GM19035 (cell line): ENCODE results near the gene RAB32.
A peak's percentile ranks its signal among the peaks of the same experiment; 100 is the strongest.
"Not testable (repeated sequence)": the region's sequence is repeated elsewhere in the genome, so short reads cannot be mapped to it uniquely, and the experiment has no call there.

ENCODE experiments used
- ATAC-seq: cut with Tn5 transposase; IDR thresholded peaks from one replicate; pipeline ENCODE4 v1.9.1; 2021; ENCODE audit not compliant: unreplicated experiment

Gene RAB32

GRCh38 chr6:146543211-146543939, at the start of gene RAB32:
RAB32 (plus strand) TSS chr6:146543833; CDS start chr6:146543872, 39 bp downstream.
- peak; percentile 66 for ATAC-seq

- ATAC-seq = no peak
Measured at GRCh38 chr6:146498309-146498708, 45.3 kb upstream of the RAB32 start.

DNA sequence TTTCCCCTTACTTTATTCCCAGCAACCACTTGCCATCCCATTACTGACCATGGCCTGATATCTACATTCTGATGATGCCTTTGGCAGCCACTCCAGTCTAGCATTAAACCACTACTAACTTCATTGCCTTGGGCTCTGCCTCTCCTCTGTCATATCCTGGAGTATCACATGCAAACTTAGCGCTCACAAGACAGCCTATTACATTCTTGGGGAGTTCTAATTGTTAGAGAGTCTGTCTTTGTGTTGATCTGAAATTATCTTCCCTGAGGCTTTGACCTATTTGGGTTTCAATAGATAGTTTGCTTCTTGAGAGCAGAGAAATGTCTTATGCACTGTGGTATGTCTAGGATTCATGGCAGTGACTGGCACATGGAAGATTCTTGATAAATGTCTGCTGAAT, 40.5 kb upstream of the RAB32 start:
- no peak for ATAC-seq

DNA sequence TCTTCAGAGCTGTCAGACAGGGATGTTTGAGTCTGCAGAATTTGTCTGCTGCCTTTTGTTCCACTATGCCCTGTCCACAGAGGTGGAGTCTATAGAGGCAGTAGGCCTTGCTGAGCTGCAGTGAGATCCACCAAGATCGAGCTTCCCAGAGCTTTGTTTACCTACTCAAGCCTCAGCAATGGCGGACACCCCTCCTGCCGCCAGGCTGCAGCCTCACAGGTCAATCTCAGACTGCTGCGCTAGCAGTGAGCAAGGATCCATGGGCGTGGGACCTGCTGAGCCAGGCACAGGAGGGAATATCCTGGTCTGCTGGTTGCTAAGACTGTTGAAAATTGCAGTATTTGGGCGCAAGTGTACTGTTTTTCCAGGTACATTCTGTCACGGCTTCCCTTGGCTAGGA, 28.4 kb upstream of the RAB32 start:
- no peak for ATAC-seq

DNA sequence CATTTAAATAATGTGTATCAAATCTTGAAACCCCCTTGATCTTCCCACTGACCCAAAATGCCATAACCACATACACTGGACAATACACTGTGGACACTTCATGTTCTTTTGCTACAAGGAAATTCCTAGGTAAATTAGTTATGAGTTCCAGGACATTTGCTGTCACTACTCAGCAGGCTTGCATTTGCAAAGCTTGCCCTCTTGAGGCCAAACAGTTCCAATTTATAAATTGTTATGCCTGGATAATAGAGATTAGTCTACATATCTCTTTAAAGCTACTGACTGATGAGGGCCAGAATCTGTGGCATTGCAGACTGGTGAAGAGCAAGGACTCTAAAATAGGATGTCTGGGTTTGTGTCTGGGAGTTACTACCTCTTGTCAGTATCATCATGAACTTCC, 17.4 kb upstream of the RAB32 start:
- ATAC-seq = no peak

DNA sequence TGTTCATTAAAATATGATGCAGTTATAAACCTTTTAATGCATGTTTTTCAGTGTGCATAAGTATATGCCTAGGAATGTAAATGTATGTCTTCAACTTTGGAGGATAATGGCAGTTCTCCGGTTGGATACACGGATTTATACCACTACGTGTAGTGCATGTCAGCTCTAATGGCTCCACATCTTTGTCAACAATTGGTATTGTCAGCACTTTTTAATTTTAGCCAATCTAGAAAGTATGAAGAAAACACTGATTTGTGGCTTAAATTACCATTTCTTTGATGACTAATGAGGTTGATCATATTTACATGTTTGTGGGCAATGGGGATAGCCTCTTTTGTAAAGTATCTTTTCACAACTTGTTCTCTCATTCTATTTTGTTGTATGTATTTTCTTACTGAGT, 10.9 kb upstream of the RAB32 start:
- ATAC-seq = no peak

GRCh38 chr6:146542881-146543210, 787 bp upstream of the RAB32 start:
- ATAC-seq = no peak

DNA sequence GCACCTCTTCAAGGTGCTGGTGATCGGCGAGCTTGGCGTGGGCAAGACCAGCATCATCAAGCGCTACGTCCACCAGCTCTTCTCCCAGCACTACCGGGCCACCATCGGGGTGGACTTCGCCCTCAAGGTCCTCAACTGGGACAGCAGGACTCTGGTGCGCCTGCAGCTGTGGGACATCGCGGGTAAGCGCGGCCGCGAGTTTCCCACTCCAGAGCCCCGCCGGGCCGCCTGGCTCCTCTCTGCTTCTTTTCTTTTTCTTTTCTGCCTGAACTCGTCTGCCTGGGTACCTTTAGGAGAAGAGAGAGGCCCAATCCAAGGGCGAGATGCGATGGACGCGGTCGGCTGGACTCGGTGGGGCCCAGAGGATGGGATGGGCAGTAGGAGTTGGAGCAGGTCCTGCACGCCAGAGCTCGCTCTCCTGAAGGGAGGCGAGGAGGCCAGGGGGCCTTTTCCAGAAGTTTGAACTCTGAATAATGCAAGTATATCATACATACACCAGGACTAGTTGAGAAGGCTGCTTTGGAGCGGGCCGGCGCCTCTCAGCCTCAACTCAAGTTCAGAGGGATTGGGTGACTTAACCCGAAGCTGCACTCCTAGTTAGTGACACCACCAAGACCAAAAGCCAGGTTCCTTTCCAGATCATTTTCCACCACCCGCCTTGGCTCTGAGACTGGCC, 445 bp downstream of the RAB32 start:
- ATAC-seq = peak; percentile 20

DNA sequence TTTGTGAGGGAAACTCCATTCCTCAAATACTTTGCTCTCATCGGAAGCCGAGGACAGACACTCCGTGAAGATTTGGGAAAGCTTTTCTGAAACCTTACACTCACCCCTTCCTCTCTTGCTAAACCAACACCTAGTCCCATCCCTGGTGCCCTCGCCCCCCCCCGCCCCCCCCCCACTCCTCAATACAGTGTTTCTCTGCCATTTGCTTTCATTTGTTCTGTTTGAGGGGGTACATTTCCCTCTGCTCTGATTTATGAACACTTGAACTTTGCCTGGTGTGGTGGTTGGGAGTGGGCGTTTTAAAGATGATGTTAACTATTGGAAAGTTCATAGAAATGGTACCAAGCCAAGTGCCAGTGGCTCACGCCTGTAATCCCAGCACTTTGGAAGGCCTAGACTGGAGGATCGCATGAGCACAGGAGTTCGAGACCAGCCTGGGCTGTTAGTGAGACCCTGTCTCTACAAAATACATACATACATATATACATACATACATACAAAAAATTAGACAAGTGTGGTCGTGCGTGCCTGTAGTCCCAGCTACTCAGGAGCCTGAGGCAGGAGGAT, 1.1 kb downstream of the RAB32 start:
- ATAC-seq = no peak

DNA sequence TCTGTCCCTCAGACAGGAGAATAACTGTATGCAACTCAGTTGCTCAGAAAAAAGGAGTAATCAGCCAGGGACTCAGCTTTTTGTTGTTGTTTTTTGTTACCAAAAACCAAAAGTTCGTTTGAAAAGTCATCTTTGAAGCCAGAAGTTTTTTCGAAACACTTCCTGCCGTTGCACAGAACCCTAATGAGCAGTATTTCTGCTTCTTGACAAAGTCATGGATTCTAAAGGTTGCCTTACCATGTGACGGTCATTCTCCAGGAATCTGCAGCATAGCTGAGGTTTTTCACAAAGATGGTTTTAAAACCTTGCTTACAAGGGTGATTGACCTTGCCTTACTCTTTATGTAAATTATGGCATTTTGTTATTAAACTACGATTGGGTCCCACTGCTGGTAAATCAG, 1.9 kb downstream of the RAB32 start:
- ATAC-seq = no peak

DNA sequence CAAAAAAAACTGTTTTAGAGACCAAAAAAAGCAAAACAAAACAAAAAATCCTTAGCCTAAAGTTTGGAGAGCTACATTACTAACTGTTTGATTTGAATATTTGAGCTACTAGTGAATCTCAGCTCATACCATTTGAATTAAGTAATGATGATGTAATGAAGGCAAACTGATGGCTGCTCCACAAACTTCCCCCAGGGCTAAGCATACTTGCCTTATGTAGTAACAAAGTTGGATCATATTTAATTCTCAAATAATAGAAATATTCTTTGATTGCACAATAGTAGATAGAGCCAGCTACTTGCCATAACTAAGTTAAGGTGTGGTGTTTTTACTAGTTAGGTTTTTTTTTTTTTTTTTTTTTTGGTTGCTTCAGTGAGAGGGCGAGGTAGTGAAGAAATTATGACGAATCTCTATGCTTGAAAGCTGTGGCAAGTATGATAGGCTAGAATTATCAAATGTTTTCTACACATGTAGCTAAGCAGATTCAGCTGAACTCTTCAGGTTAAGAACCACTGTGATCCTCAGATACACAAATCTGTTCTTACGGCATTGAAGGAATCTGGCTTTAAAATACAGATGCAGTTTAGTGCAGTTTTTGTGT, 2.9 kb downstream of the RAB32 start:
- ATAC-seq = no peak

GRCh38 chr6:146547889-146548288, 4.3 kb downstream of the RAB32 start:
- ATAC-seq = no peak

DNA sequence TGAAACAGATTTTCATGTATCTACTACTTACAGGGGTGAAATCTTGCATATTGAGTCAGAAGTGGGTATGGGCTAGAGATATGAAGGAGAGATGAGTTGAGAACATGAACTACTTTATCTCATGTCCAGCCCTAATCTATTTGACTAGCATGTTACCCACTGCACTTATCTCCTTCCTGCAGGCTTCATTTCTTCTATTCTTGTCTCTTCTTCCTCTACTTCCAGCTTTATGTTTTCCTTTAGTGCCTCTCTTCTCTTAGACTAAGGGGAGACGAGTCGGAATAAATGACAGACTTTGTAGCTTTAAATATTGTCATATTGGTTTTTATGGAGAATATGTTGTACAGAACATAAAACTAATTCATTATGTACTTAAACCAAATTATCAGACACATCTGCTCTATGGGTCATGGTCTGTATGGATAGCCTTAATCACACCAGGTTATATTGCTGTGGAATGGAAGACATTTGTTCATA, 5.3 kb downstream of the RAB32 start:
- ATAC-seq = no peak

- ATAC-seq = no peak
Measured at GRCh38 chr6:146550911-146551310, 7.3 kb downstream of the RAB32 start.

GRCh38 chr6:146551545-146551944, 7.9 kb downstream of the RAB32 start:
- ATAC-seq = no peak

DNA sequence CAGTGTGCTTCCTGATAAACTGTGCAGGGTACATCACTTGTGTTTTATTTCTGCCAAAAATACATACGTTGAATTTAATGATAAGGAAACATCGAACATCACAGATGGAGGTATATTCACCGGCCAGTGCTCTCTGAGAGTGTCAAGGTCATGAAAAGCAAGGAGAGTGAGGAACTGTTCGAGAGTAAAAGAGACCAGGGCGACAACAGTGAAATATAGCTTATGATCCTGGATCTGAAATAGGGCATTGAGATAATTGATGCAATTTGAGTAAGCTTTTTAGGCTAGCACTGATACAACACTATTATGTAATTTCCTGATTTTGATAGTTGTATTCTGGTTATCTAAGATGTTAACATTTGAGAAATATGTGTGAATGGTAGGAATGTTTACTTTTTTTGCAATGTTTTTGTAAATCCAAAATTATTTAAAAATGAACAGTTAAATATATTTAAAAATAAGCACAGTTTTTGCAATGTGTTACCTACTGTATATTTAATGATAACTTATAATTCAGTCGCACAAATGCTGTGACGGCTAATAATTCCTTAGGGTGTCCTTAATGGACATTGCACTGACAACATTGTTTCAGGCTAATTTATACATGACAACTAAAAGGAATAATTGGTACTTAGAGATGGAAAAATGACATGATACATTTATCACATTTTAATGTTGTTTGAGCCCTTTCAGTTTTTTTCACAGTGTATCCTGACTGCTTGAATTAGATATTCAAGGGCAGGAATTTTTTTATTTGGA, 9.9 kb downstream of the RAB32 start:
- no peak for ATAC-seq

DNA sequence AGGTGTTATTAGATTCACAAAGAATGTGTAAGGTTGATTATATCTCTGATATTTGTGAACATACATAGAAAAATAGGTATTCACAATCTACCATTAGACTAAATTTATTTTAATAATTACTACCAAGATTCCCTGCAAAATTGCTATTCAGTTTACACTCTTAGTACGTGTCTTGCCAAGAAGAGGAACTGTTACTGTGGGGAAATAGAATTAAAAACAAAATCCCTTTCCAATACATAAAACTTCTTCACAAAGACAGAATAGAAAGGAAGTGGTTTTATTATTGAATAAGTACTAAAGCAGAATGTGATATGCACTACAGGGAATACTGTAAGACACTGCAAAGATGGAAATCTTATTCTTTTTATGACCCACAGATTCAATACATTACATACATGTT, 17.0 kb downstream of the RAB32 start:
- ATAC-seq = no peak

- ATAC-seq = not testable (repeated sequence)
Measured at GRCh38 chr6:146566661-146567060, 23.0 kb downstream of the RAB32 start.

DNA sequence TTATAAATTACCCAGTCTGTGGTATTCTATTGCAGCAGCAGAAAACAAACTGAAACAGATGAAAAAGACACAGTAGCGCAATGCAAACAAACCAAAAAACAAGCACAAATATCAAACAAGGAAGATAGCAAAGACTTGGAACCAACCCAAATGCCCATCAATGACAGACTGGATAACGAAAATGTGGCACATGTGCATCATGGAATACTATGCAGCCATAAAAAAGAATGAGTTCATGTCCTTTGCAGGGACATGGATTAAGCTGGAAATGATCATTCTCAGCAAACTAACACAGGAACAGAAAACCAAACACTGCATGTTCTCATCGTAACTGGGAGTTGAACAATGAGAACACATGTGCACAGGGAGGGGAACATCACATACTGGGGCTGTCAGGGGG, 25.0 kb downstream of the RAB32 start:
- ATAC-seq = not testable (repeated sequence)

DNA sequence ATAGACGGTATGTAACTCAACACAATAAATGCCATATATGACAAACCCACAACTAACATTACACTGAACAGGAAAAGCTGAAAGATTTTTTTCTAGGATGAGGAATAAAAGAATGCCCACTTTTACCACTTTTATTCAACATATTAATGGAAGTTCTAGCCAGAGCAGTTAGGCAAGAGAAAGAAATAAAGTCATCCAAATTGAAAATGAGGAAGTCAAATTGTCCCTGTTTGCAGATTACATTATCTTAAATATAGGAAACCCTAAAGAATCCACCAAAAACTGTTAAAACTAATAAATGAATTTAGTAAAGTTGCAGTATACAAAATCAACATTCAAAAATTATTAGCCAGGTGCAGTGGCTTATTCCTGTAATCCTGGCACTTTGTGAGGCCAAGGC, 30.6 kb downstream of the RAB32 start:
- no peak for ATAC-seq

- no peak for ATAC-seq
Measured at GRCh38 chr6:146578054-146578453, 34.4 kb downstream of the RAB32 start.
